Measurements from ENCODE around the gene CABLES1.
"Not testable (repeated sequence)": the region's sequence is repeated elsewhere in the genome, so short reads cannot be mapped to it uniquely, and the experiment has no call there.

CABLES1 gene

GRCh38 chr18:23134780-23135549, at the start of gene CABLES1:
Gene CABLES1 (plus strand): TSS chr18:23135485. CDS start chr18:23135763, 278 bp downstream.
- no peak for DNase-seq

- no peak for DNase-seq
Observed at GRCh38 chr18:23087352-23087751, 47.9 kb upstream of the CABLES1 start.

GRCh38 chr18:23088310-23088709, 47.0 kb upstream of the CABLES1 start:
- no peak for DNase-seq

- peak; percentile 82 for DNase-seq
Observed at GRCh38 chr18:23091017-23091993, 44.0 kb upstream of the CABLES1 start.

GRCh38 chr18:23092121-23092520, 43.2 kb upstream of the CABLES1 start:
- DNase-seq = no peak

GRCh38 chr18:23093130-23093529, 42.2 kb upstream of the CABLES1 start:
- not testable (repeated sequence) for DNase-seq

GRCh38 chr18:23093772-23094171, 41.5 kb upstream of the CABLES1 start:
- no peak for DNase-seq

GRCh38 chr18:23094411-23095190, 40.7 kb upstream of the CABLES1 start:
- no peak for DNase-seq

GRCh38 chr18:23095463-23095862, 39.8 kb upstream of the CABLES1 start:
- DNase-seq = no peak

- not testable (repeated sequence) for DNase-seq
Observed at GRCh38 chr18:23097016-23097415, 38.3 kb upstream of the CABLES1 start.

- DNase-seq = no peak
Observed at GRCh38 chr18:23099621-23100020, 35.7 kb upstream of the CABLES1 start.

- no peak for DNase-seq
Observed at GRCh38 chr18:23101861-23102432, 33.3 kb upstream of the CABLES1 start.

- no peak for DNase-seq
Observed at GRCh38 chr18:23102493-23103261, 32.6 kb upstream of the CABLES1 start.

- no peak for DNase-seq
Observed at GRCh38 chr18:23103449-23103848, 31.8 kb upstream of the CABLES1 start.

- DNase-seq = no peak
Observed at GRCh38 chr18:23105030-23105429, 30.3 kb upstream of the CABLES1 start.

GRCh38 chr18:23105581-23106219, 29.6 kb upstream of the CABLES1 start:
- no peak for DNase-seq

- DNase-seq = no peak
Observed at GRCh38 chr18:23106575-23106974, 28.7 kb upstream of the CABLES1 start.

GRCh38 chr18:23107718-23108117, 27.6 kb upstream of the CABLES1 start:
- DNase-seq = no peak

GRCh38 chr18:23108496-23108895, 26.8 kb upstream of the CABLES1 start:
- DNase-seq = no peak

GRCh38 chr18:23109163-23109562, 26.1 kb upstream of the CABLES1 start:
- not testable (repeated sequence) for DNase-seq

- DNase-seq = no peak
Observed at GRCh38 chr18:23113576-23113975, 21.7 kb upstream of the CABLES1 start.

All from inflammatory macrophage treated with lipopolysaccharide for 4 hours (primary cell).